GM21423 (cell line): ENCODE measurements around the gene TNN.

Experiments used
- ATAC-seq: cut with Tn5 transposase; IDR thresholded peaks from one replicate; pipeline ENCODE4 v1.9.1; 2021; ENCODE audit warnings: mild to moderate bottlenecking, moderate library complexity; ENCODE audit not compliant: unreplicated experiment

TNN gene

DNA sequence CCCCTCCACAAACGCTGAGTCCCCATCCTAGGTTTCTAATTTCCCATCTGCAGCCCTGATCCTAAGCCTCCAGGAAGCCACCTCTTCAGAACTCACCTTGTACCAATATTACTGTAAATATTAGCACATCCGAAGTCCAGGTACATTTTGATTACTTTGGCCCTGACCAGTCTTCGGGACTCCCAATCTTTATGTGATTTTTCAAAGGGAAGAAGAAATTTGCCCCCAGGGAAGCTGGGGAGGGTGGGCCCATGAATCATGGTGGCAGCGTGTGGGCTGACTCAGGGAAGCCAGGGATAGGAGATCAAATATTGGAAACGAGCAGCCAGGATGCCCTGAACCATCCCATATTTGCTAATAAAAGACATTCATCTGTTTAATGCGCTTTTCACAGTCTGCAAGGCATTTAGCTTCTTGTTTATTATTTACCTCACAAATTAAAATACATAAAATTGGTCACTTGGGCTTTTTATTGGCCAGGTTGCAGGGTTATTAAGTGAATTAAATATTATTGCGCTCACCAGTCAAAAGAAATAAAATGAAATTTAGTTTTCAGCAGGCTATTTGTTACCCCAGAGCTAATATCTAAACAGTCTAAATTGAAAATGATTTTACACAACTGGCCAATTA lies 78.4 kb downstream of the TNN start:
- no peak for ATAC-seq

DNA sequence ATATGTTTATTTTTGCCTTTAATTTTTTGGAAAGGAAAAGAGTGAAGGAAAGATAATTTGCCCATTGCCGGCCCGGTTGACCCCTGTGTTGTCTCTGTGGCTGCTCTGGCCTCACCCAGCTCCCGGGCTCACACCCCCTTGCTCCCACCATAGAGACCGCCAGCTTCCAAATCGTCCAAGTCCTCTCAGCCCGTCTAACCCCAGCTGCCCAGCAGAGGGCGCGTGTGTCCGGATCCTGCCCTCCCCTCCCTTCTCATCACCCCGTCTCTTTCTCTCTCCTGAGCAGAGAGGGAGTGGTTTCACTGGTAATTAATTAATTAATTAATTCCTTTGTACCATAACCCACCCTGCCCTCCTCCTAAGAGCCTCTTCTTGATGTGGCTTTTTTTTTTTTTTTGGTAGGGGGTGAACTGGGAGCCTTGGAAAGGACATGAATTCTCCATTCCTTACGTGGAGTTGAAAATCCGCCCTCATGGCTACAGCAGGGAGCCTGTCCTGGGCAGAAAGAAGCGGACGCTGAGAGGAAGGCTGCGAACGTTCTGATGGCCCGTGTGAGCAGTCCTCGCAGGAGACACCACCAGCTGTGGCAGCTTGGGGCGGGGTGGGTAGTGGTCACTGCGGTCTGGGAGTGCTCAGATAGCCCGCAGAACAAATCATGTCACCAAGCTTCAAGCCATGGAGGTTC lies 79.0 kb downstream of the TNN start:
- ATAC-seq = peak; percentile 51

DNA sequence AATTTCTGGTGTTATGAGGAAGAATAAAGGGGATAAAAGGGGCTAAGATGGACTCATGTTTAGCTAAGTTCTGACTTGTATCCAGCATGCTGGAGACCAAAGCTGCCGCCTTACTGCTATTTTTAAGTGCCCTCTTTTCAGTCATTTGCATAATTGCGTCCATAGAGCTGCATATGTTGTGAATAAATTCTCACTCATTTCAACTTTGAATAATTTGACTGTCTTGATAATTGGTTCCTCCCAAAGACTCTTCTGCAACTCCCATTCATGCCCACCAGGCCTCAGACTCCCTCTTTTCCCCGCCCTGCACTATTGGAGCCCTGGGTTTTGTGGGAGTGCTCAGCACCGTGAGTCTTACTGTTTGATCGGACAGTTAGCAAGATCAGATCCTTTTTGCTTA lies 79.9 kb downstream of the TNN start:
- ATAC-seq = no peak

DNA sequence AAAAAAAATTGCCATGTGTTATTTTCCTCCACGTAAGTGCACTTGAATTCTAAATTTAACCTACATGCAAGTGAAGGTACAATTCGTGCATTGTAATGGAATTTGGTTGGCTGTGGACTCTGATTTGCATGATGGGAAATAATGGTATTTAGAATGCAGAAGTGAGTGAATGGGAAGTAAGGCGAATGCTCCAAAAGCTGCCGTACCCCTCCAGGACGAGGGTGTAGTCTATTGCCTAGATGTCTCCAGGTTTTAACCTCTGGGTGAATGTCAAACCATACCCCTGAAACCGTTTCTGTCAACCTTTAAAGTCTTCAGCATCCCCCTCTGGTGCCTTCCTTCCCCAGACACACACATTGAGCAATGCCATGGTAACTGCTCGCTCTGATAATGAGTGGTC lies 80.4 kb downstream of the TNN start:
- no peak for ATAC-seq

DNA sequence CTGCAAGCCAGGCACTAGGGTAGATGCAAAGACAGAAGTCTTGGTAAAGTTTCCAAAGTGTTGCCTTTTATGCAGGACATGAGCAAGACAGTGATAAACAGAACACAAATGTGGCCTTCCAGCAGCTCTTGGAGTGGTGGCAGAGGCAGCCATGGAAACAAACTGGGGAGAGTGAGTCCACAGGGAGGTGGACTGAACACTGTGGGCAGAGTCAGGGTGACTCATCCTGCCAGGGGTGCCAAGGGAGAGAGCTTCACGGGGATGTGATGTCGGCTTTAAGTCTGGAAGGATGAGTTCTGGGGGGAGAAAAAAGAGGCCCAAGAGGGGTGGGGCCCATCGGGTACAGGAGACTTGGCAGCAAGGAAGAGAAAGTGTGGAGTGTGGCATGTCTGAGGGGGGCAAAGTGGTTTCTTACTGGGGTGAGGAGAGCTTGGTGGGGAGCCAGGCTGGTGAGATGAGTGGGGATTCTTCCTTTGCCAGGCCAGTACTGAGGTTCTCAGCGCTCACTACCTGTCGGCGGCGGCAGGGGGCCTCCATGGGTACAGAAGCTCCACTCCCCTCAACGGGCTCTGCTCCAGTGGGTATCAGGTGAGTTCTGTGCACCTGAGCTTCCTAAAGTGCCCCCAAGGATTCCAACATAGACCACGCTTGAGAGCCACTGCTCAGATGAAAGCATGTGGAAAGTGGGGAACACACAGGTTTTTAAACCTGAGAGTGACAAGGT lies 83.1 kb downstream of the TNN start:
- no peak for ATAC-seq

DNA sequence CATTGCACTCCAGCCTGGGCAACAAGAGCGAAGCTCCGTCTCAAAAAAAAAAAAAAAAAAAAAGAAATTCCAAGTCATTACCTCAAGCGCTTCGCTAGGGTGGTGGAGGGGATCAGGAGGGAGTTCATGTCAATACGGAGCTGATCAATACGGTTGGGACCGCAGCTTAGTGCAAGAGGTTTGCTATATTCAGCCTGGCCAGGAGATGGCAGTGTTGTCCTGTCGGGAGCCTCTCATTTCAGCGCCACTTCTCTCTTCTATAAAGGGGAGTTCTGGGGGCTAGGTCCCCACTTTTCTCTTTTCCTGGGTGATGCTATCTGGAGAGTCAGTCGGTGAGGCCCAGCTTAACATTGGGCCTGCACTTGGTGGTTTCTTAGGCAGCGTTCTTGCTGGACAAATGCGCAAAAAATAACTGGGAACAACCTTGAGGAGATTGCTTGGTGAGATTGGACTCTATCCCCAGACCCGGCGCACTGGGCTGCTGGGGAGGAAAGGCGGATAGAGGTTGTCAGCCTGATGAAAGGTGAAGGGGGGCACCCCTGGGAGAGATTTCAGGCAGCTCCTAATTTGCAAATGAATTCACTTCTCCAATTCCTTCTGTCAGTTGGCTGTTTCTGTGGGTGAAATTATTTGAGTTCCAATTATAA lies 84.5 kb downstream of the TNN start:
- ATAC-seq = no peak

DNA sequence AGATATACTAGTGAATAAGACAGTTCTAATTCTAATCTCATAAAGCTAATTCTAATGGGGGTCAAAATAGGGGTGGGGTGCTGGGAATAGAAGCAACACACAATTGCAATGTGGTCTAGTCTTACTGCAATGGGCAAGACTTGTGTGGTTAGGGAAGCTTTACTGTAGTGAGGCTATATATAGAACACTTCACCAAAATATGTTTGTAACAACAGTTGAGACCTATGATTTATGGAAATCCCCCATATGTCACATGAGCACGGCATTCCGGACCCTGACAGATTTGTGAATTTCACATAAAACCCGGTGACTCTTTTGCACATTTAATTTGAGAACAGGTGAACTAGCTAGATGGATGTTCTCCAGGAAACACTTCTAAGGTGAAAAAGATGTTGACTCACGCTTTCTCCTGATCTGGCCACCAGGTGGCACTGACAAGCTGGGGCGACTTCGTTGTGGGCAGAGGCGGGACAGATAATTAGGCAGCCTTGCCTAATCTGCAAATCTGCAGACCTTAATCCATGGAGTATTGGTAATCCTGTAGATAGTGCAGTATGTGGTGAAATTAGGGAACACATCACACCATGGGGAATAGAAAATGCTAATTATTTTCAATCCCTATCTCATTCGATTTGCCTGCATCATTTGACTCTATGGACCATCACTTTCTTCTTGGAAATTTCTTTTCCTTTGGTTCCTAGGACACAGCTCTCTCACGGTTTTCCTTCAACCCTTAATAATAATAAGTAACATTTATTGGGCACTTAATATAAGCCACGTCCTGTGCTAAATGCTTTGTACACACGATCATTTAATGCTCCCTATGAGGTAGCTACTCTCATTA lies 87.2 kb downstream of the TNN start:
- no peak for ATAC-seq

DNA sequence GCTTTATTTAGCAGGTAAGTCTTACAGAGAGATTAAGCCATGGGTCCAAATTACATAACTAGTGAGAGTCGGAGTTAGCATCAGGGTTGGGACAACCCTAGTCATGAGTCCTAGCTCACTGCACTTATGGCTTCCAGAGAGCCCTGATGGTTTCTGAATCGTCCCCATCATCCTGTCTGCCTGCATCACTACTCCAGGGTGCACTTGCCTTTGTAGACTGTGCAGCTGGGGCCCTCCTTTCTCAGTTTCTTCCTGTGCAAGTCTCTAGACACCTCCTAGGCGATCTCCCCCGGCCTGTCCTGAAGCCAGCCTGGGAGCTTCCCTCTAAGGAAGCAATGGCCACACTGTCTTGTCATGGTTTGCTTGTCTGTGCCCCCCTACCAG lies 87.8 kb downstream of the TNN start:
- ATAC-seq = no peak

DNA sequence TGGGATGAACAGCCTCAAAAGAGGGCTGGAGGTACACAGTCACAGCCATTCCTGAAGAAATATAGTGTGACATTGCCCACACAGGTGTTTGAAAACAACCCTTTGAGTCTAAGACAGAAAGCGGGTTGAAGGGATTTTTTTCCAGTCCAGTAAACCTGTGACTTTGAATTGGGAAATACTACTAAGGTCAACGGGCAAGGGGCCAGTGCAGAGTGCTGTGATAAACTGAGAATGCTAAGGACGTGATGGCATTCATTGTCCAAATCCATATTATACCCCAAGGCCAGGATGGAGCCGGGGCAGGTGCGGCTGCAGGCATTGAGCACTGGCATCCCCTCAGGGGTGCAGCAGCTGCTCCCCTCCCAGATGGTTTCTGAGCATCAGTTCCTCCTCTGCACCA lies 88.3 kb downstream of the TNN start:
- no peak for ATAC-seq

DNA sequence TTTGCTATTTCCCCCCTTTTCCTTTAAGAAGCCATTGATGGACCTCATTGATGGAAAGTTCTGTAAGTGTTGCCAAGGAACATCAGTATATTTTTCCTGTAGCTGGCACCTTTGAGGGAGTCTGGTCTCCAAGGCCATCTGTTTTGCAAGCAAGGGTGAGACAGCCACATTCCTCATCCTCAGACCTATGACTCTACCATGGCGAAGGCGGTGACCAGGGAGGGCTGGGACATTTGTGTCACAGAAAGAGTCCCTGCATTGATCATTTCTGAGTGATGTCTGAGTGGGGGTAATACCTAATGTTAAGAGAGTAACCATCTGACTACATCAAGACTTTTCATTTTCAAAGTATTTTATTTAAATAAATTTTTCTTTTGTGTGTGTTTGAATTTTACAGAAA lies 89.6 kb downstream of the TNN start:
- ATAC-seq = no peak

DNA sequence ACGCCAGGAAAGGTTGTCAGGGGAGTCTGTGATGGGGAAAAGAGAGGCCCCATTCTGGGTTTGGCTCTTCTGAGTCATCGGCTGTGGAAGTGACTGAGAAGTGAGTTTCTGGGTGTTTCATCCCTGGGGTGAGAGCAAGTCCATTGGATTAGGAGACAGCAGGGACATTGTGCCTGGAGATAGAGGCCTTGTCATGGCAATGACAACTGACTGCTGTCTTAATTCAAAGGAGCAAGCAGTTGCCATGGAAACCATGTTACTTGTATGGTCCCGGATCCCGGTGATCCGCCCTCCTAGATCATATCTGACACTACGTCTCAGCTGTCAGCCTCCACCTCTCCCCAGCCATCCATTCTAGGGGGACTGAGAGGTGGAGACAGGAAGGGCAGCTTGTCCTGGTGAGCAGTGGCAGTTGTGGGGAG lies 90.5 kb downstream of the TNN start:
- no peak for ATAC-seq

DNA sequence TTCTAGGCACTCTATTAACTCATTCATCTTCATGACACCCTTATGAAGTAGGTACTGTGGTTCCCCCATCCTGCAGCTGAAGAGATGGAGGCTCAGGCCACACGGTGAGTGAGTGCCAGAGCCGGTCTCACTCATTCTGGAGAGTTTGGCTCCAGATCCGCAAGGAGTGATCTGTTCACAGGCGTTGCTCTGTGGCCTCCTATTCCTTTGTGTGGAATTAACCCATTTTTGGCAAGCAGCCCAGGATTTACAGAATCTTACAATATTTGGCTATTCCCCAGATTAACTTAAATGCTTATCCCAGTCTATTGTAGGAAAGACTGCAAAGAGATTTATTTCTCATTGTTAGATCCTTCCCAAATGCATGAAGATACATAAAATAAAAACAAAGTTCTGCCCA lies 95.3 kb downstream of the TNN start:
- no peak for ATAC-seq

DNA sequence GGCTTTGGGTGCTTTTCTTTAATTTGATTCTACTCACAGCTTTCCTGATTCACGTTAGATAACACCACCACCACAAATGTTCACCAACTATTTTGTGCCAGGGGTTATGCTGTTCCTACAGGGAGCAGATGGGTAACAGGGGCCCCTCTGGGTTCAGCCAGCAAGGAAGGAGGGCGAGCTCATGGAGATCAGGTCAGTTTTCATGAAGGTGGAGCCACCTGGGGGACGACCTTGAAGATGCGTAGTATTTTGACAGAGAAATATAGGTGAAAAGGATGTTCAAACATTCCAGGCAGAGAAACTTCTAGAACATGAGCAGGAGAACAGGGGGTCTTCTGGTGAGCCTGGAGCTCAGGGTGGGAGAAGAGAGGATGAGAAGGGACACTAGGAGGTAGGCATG lies 96.1 kb downstream of the TNN start:
- ATAC-seq = no peak

DNA sequence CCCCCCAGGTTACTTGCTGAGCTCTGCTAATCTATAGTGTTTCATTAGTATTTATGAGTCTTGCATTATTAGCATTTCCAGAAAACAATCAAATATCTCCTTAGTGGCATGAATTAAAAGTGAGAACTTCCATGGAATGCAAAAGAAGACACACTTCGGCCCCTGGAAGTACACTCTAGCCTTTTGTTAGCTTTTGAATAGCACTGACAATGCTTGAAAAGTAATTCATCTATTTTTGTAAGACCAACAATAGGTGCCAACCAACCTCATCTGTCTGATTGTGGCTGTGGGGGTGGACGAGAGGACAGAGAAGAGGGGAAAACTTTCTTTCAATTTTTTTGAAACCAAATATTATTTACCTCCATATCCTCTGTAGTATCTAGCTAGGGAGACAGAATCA lies 97.1 kb downstream of the TNN start:
- ATAC-seq = no peak

DNA sequence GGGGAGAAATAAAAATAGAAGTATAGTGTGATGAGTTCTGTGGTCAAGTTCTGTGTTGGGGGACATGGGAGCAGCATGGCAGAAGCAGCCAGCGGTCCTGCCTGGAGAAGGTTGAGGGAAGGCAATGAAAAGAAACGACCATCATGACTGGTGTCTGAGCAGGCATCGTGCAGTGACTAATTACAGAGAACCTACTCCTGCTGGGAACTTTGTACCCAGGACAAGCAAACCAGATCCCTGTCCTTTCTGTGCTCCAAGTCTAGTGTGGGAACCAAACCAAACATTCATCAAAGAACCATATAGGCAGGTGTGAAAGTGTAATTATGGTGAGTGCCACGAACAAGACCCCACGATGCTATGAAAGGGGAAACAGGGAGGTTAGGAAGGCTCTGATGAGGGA lies 99.1 kb downstream of the TNN start:
- no peak for ATAC-seq

DNA sequence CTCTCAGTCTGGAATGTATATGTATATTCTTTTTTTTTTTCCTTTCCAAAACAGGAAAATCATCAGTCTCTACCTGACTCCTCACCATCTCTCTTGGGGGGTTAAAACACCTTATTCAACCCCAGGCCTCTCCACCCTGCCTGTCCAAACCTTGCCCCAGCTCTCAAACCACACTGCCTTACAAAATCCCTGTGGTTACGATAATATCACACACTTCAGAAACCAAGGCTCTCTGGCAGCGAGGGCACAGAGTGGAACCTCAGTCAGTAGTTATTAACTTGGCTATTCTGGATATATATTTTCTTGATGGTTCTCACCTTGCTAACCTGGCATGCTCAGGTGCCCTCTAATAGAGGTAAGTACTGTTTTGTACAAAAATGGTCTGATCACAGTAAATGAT lies 100.2 kb downstream of the TNN start:
- no peak for ATAC-seq

DNA sequence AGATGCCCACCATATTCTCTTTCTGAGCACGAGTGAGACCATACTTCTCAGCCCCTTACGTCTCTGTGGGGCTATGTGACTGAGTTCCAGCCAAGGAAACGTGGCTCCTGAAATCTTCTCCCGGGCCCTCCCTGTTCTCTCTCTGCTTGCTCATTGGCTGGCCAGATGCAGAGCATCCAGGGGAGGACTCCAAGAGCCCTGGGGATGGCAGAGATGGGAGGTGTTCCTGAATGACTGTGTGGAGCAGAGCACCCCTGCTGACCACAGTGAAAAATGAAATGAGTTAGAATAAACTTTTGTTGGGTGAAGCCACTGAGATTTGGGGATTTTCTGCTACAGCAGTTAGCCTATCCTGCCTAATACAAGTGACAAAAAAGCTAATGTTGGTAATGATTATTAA lies 101.1 kb downstream of the TNN start:
- ATAC-seq = no peak

DNA sequence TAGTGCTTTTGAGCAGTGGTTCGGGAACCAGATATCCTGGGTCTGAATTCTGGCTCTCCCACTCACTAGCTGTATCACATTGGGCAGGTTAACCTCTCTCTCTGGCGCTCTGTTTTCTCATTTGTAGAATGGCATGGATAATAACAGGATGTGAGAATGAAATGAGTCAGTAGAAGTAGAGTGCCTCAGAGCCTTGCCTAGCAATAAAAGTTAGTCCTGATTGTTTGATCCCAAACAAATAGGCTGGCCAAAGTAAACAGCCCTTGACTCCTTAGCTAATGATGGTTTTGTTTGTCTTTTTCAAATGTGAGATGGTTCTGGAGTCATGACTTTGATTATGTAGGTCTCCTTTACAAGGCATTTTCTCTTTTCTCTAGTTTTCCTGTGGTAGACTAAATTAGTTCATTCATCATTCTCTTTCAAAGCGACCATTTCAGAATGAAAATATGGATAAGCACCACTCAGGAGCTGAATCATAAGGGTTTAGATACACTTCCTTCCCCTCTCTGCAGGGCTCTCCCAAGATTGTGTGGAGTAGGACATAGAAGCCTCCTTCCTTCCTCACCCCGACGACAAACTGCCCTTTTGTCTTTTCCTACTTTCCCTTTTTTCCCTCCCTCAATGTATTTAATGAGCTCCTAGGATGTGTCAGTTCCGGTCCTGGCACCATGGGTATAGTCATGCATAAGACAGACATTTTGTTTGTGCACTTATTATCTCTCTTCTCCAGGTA lies 101.8 kb downstream of the TNN start:
- ATAC-seq = no peak

DNA sequence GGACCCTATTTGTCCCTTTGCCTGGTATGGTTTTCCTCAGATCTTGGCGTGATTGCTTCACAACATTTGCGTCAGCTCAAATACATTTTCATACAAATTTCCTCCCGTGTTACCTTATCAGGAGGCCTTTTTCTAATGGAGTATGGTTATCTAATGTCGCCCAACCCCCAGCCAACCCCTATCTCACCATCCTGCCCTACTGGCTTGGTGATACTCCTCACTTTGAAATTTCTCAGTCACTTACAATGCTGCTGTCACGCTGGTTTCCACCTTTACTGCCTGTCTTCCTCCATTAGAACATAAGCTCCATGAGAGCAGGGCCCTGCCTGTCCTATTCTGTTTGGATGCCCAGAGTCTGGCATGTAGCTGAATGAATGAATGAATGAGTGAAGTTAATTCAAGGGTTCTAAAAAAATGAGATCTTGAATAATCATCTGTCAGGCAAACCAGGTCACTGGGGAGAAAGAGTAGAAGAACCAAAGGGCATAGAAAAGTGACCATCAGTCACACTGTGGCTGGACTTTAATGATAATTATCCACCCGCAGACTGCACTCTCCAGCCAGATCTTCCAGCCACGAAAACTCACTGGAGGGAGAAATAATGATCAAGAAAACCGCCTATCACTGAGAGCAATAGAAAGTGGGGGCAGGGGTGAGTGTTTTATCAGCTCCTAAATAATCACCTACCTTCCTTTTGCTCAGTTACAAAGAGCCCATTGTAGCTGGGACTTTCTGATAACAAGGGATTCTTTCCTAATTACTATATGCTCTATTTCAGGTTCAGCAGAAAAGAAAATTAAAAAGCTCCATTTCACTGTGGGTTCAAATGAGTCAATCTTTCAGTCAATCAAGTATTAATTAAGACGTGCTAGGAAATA lies 103.6 kb downstream of the TNN start:
- ATAC-seq = no peak
